ENCODE measurements around the gene ITCH. TPM values are rescaled to one million over a fixed set of nuclear protein-coding genes. Genes with fewer than 3 reads are reported as not detected.
"Not testable (repeated sequence)": the region's sequence is repeated elsewhere in the genome, so short reads cannot be mapped to it uniquely, and the experiment has no call there.

Gene ITCH
- total RNA-seq, 2 experiments from 2014 or later, result 45.1 to 55.2 TPM

- H3K36me3 Mint-ChIP-seq, result peaks cover 22% of the 10 kb centered on the region
- no peaks in the 10 kb centered on the region for H3K9me3 Mint-ChIP-seq
- no peak for DNase-seq
- H3K27ac Mint-ChIP-seq, result peak overlapping the region; percentile 98
- H3K27me3 Mint-ChIP-seq, result no peaks in the 10 kb centered on the region
- peaks cover 23% of the 10 kb centered on the region for H3K4me1 Mint-ChIP-seq
- H3K4me3 Mint-ChIP-seq, result peak overlapping the region; percentile 98
Measured at GRCh38 chr20:34362502-34363061, 491 bp upstream of the ITCH start.

GRCh38 chr20:34363465-34364222, 571 bp downstream of the ITCH start:
- Mint-ChIP-seq H3K36me3 (peaks cover 24% of the 10 kb centered on the region), H3K27me3 (no peaks in the 10 kb centered on the region), H3K4me3 (peak overlapping the region; percentile 98), H3K9me3 (no peaks in the 10 kb centered on the region), H3K4me1 (peaks cover 28% of the 10 kb centered on the region), H3K27ac (peak overlapping the region; percentile 98)
- peak; percentile 36 for DNase-seq

- Mint-ChIP-seq H3K27me3 (no peaks in the 10 kb centered on the region), H3K9me3 (no peaks in the 10 kb centered on the region), H3K27ac (peak overlapping the region; percentile 90), H3K4me3 (peak overlapping the region; percentile 98), H3K4me1 (peaks cover 34% of the 10 kb centered on the region), H3K36me3 (peaks cover 29% of the 10 kb centered on the region)
- no peak for DNase-seq
Measured at GRCh38 chr20:34364223-34364506, 1.1 kb downstream of the ITCH start.

GRCh38 chr20:34365765-34366213, 2.7 kb downstream of the ITCH start:
- H3K27ac Mint-ChIP-seq, result peak overlapping the region; percentile 65
- peak overlapping the region; percentile 54 for H3K4me3 Mint-ChIP-seq
- DNase-seq, result peak; percentile 38
- H3K4me1 Mint-ChIP-seq, result peaks cover 39% of the 10 kb centered on the region
- H3K27me3 Mint-ChIP-seq, result no peaks in the 10 kb centered on the region
- H3K36me3 Mint-ChIP-seq, result peaks cover 44% of the 10 kb centered on the region
- H3K9me3 Mint-ChIP-seq, result no peaks in the 10 kb centered on the region

- H3K27ac Mint-ChIP-seq, result no peak overlapping the region
Measured at GRCh38 chr20:34367155-34367554, 4.1 kb downstream of the ITCH start.

GRCh38 chr20:34367911-34368310, 4.8 kb downstream of the ITCH start:
- peaks cover 39% of the 10 kb centered on the region for H3K4me1 Mint-ChIP-seq
- H3K27me3 Mint-ChIP-seq, H3K9me3 Mint-ChIP-seq, H3K4me3 Mint-ChIP-seq, DNase-seq, H3K27ac Mint-ChIP-seq: not testable (repeated sequence)
- peaks cover 47% of the 10 kb centered on the region for H3K36me3 Mint-ChIP-seq

More at GRCh38 chr20:34367155-34367554, 4.1 kb downstream of the ITCH start:
- Mint-ChIP-seq H3K4me3 (no peak overlapping the region), H3K9me3 (no peaks in the 10 kb centered on the region), H3K27me3 (no peaks in the 10 kb centered on the region), H3K36me3 (peaks cover 47% of the 10 kb centered on the region), H3K4me1 (peaks cover 39% of the 10 kb centered on the region)
- DNase-seq, result no peak

GRCh38 chr20:34368547-34368946, 5.5 kb downstream of the ITCH start:
- H3K9me3 Mint-ChIP-seq, result no peaks in the 10 kb centered on the region
- DNase-seq, result no peak
- H3K27ac Mint-ChIP-seq, result peak overlapping the region; percentile 13
- H3K4me3 Mint-ChIP-seq, result no peak overlapping the region
- peaks cover 48% of the 10 kb centered on the region for H3K36me3 Mint-ChIP-seq
- peaks cover 39% of the 10 kb centered on the region for H3K4me1 Mint-ChIP-seq
- no peaks in the 10 kb centered on the region for H3K27me3 Mint-ChIP-seq

GRCh38 chr20:34369265-34369664, 6.2 kb downstream of the ITCH start:
- Mint-ChIP-seq H3K4me3 (no peak overlapping the region), H3K27me3 (no peaks in the 10 kb centered on the region), H3K9me3 (no peaks in the 10 kb centered on the region), H3K27ac (peak overlapping the region; percentile 13), H3K4me1 (peaks cover 38% of the 10 kb centered on the region), H3K36me3 (peaks cover 48% of the 10 kb centered on the region)
- no peak for DNase-seq

- peaks cover 51% of the 10 kb centered on the region for H3K36me3 Mint-ChIP-seq
- H3K4me1 Mint-ChIP-seq, result peaks cover 37% of the 10 kb centered on the region
- DNase-seq, result no peak
- H3K4me3 Mint-ChIP-seq, result no peak overlapping the region
- H3K27me3 Mint-ChIP-seq, result no peaks in the 10 kb centered on the region
- no peaks in the 10 kb centered on the region for H3K9me3 Mint-ChIP-seq
- H3K27ac Mint-ChIP-seq, result no peak overlapping the region
Measured at GRCh38 chr20:34370062-34370461, 7.0 kb downstream of the ITCH start.

GRCh38 chr20:34373445-34373844, 10.4 kb downstream of the ITCH start:
- H3K9me3 Mint-ChIP-seq, result no peaks in the 10 kb centered on the region
- H3K4me1 Mint-ChIP-seq, result peaks cover 31% of the 10 kb centered on the region
- H3K27me3 Mint-ChIP-seq, result no peaks in the 10 kb centered on the region
- H3K4me3 Mint-ChIP-seq, result no peak overlapping the region
- no peak for DNase-seq
- peaks cover 44% of the 10 kb centered on the region for H3K36me3 Mint-ChIP-seq
- H3K27ac Mint-ChIP-seq, result no peak overlapping the region

- Mint-ChIP-seq H3K27ac (no peak overlapping the region), H3K36me3 (peaks cover 38% of the 10 kb centered on the region), H3K27me3 (no peaks in the 10 kb centered on the region), H3K4me3 (no peak overlapping the region), H3K9me3 (no peaks in the 10 kb centered on the region), H3K4me1 (peaks cover 24% of the 10 kb centered on the region)
- DNase-seq, result no peak
Measured at GRCh38 chr20:34374209-34374760, 11.2 kb downstream of the ITCH start.

GRCh38 chr20:34375977-34376430, 12.9 kb downstream of the ITCH start:
- Mint-ChIP-seq H3K4me1 (peaks cover 20% of the 10 kb centered on the region), H3K27me3 (no peaks in the 10 kb centered on the region), H3K36me3 (peaks cover 28% of the 10 kb centered on the region), H3K4me3 (no peak overlapping the region), H3K9me3 (no peaks in the 10 kb centered on the region), H3K27ac (no peak overlapping the region)
- no peak for DNase-seq

- H3K36me3 Mint-ChIP-seq, result peaks cover 26% of the 10 kb centered on the region
- no peaks in the 10 kb centered on the region for H3K27me3 Mint-ChIP-seq
- no peak for DNase-seq
- H3K9me3 Mint-ChIP-seq, result no peaks in the 10 kb centered on the region
- H3K4me3 Mint-ChIP-seq, result no peak overlapping the region
- peak overlapping the region; percentile 15 for H3K27ac Mint-ChIP-seq
- peaks cover 26% of the 10 kb centered on the region for H3K4me1 Mint-ChIP-seq
Measured at GRCh38 chr20:34377072-34377847, 14.2 kb downstream of the ITCH start.

- Mint-ChIP-seq H3K27me3 (no peaks in the 10 kb centered on the region), H3K27ac (no peak overlapping the region), H3K9me3 (no peaks in the 10 kb centered on the region), H3K4me1 (peaks cover 24% of the 10 kb centered on the region), H3K4me3 (no peak overlapping the region), H3K36me3 (peaks cover 6% of the 10 kb centered on the region)
- no peak for DNase-seq
Measured at GRCh38 chr20:34382174-34382573, 19.1 kb downstream of the ITCH start.

- H3K4me3 Mint-ChIP-seq, H3K9me3 Mint-ChIP-seq, H3K27me3 Mint-ChIP-seq, DNase-seq, H3K36me3 Mint-ChIP-seq, H3K27ac Mint-ChIP-seq: not testable (repeated sequence)
- peaks cover 17% of the 10 kb centered on the region for H3K4me1 Mint-ChIP-seq
Measured at GRCh38 chr20:34382877-34383455, 19.9 kb downstream of the ITCH start.

All from activated naive CD8-positive, alpha-beta T cell treated with anti-CD3 and anti-CD28 coated beads for 36 hours (primary cell).